Aorta (tissue), 5 donors: Measurements from ENCODE around the gene AMPD2. TPM values are rescaled to one million over a fixed set of nuclear protein-coding genes. Genes with fewer than 3 reads are reported as not detected.
"Not testable (repeated sequence)": the region's sequence is repeated elsewhere in the genome, so short reads cannot be mapped to it uniquely, and the experiment has no call there.

Experiments
- ATAC-seq: fragments of 200-7000 bp; cut with Tn5 transposase; one replicate; pipeline ENCODE4 v1.9.1; 2022; ENCODE audit warnings: moderate library complexity; ENCODE audit not compliant: low FRiP score
- DNase-seq, 2 donors: peaks; one replicate each; pipeline ENCODE4 v3.0.0-alpha.2; 2020
- H3K27ac ChIP-seq, 2 donors: one replicate each; pipeline ENCODE4 v1.5.1; 2013; ENCODE audit warnings: low read length in 2 of 2, mild to moderate bottlenecking in 2 of 2, moderate library complexity in 2 of 2, control low read depth in 1 of 2, inconsistent platforms in 1 of 2, low read depth in 1 of 2
- H3K27me3 ChIP-seq, 2 donors: one replicate each; pipeline ENCODE4 v1.6.1; 2013; ENCODE audit warnings: control low read depth in 1 of 2, low read length in 1 of 2, mild to moderate bottlenecking in 1 of 2, moderate library complexity in 1 of 2; ENCODE audit not compliant: insufficient read depth in 2 of 2, control insufficient read depth in 1 of 2
- H3K36me3 ChIP-seq, 2 donors: one replicate each; pipeline ENCODE4 v1.6.1; 2013; ENCODE audit warnings: control low read depth in 1 of 2, low read length in 1 of 2, mild to moderate bottlenecking in 1 of 2; ENCODE audit not compliant: insufficient read depth in 2 of 2, control insufficient read depth in 1 of 2
- H3K4me1 ChIP-seq, 2 donors: one replicate each; pipeline ENCODE4 v1.6.1; 2013; ENCODE audit warnings: low read length in 2 of 2, control low read depth in 1 of 2, mild to moderate bottlenecking in 1 of 2, moderate library complexity in 1 of 2; ENCODE audit not compliant: insufficient read depth in 2 of 2, control insufficient read depth in 1 of 2
- H3K4me3 ChIP-seq, 2 donors: one replicate each; pipeline ENCODE4 v1.5.1; 2013; ENCODE audit warnings: low read length in 2 of 2, control low read depth in 1 of 2, mild to moderate bottlenecking in 1 of 2
- H3K9me3 ChIP-seq: one replicate; pipeline ENCODE4 v1.6.1; 2013; ENCODE audit warnings: mild to moderate bottlenecking, low read length; ENCODE audit not compliant: control insufficient read depth
- WGBS, 2 donors: extraction: QIAGEN DNeasy Blood & Tissue Kit; methylation state at CpG; one replicate each; pipeline ENCODE4 v1.1.7; 2013; 5-methylcytosine and 5-hydroxymethylcytosine counted together
- intact Hi-C, 2 donors: fragments of 100-400 bp; cut with DNase I; formaldehyde crosslinking; loops; one replicate each; pipeline versions ENCODE4 v1.14.2 to v1.15.0; 2022
- polyA plus RNA-seq, 2 donors: library from polyadenylated mRNA; stranded (reverse); fragments of 200-250 nt; gene quantifications; one replicate each; pipeline ENCODE4 v1.2.3, GENCODE V29; 2013
- total RNA-seq, 2 donors: library from RNA; stranded (reverse); fragmentation: NEBNext Ultra II Directional; extraction: Animal tissue kit (Norgen Biotek cat#: 25700); gene quantifications; one replicate each; pipeline ENCODE4 v1.2.1, GENCODE V29; 2021
- donor health status: healthy with polysubstance abuse.
- donor health status: Bipolar disorder and iron deficiency.
- donor health status: DM: no; HTN: no; CAD: no.
- donor health status: DM: no; HTN: no; CAD: no.
- donor health status: DM: yes; HTN: yes; CAD: no.

AMPD2 gene
- total and polyA plus RNA-seq, 4 donors, result 19.8 to 85.9 (median 68.4) TPM

GRCh38 chr1:109658533-109659042 is 39.0 kb downstream of the AMPD2 start:
- intact Hi-C loops, result no loop called here
- H3K9me3 ChIP-seq, result no peaks in the 10 kb centered on the region
- no peak overlapping the region for H3K27ac ChIP-seq
- H3K27me3 ChIP-seq, result no peaks in the 10 kb centered on the region
- no peak for ATAC-seq
- no peak overlapping the region for H3K4me3 ChIP-seq
- H3K36me3 ChIP-seq, result no peaks in the 10 kb centered on the region
- H3K4me1 ChIP-seq, result no peaks in the 10 kb centered on the region
- WGBS, 2 donors, result 55% methylated on average over 3 of the region's 3 CpGs
- DNase-seq, result no peak

DNA sequence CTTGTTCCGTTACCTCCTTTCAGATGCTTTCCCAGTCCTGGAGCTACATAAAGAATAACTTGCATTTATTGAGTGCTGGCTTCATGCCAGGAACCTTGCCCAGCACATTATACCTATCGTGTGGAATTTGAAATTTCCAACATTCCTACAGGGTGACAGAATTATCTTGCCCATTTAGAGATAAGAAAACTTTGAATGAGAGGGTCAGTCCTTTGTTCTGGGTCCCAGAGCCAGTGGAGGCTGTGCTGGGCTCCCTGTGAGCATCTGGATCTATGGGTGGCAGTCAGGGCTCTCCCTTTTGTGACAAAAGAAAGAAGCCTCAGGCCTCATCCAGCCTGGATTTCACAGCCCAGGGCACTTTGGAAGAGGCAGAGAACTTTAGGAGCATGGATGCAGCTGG is 39.5 kb downstream of the AMPD2 start:
- no peak for DNase-seq
- Histone ChIP-seq H3K4me1 (no peaks in the 10 kb centered on the region), H3K27me3 (no peaks in the 10 kb centered on the region), H3K9me3 (no peaks in the 10 kb centered on the region), H3K4me3 (no peak overlapping the region), H3K36me3 (no peaks in the 10 kb centered on the region), H3K27ac (no peak overlapping the region)
- intact Hi-C loops, result no loop called here
- no peak for ATAC-seq
- WGBS, 2 donors, result 41 to 48% methylated on average over 2 of the region's 2 CpGs

DNA sequence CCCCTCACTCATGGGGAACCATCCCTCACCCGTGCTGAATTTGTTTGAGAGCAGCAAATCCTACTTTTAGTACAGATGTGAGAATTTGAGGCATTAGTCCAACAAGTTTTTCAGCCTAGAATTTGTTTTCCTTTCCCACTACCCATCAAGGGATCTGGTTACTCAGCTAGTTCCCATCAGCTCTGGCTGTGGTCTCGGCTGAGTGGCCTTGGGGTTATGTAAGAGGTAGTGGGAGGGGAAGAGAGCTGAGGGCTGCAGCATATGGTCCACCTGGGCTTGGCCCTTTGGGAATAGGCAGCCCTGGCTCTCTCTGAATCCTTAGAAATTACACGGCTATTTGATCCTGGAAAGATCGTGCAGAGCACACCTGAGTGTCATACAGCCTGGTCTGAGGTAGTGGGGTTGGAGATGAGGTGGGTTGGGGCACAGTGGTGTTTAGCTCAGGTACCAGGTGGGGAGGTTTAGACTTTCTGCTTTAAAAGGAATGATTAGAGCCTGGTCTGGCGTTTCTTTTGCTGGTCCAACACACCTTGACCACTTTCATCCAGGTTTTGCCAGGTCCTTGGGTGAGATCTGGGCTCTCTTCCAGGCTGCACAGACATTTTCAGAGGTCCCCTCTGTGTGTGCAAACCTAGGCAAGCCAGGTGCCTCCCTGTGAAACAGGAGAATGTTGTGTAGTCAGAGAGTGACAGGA is 40.5 kb downstream of the AMPD2 start:
- H3K4me1 ChIP-seq, result no peaks in the 10 kb centered on the region
- DNase-seq, result no peak
- 79 to 84% methylated on average over 5 of the region's 5 CpGs for WGBS, 2 donors
- H3K9me3 ChIP-seq, result no peaks in the 10 kb centered on the region
- ATAC-seq, result no peak
- H3K4me3 ChIP-seq, result no peak overlapping the region
- H3K27ac ChIP-seq, result no peak overlapping the region
- H3K27me3 ChIP-seq, result no peaks in the 10 kb centered on the region
- H3K36me3 ChIP-seq, result no peaks in the 10 kb centered on the region
- intact Hi-C loops, result no loop called here

DNA sequence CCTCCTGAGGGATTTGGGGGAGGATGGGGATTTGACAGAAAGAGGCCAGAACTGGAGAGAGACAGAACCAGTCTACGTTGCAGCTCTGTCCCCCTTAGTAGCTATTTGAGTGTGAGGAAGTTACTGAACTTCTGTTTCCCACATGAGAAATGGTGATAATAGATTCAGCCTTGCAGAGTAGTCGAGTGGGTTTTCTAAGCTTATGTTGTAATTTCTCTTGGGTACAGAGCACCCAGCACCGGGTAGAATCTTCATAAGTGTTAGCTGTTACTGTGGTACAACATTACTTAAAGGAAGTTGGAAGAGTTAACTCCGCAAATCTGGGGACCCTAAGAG is 41.0 kb downstream of the AMPD2 start:
- DNase-seq, intact Hi-C loops, H3K4me1 ChIP-seq, H3K27me3 ChIP-seq, H3K9me3 ChIP-seq, ATAC-seq, H3K36me3 ChIP-seq, H3K27ac ChIP-seq, H3K4me3 ChIP-seq: not testable (repeated sequence)
- 72 to 83% methylated on average over 3 of the region's 4 CpGs for WGBS, 2 donors

- H3K36me3 ChIP-seq, result no peaks in the 10 kb centered on the region
- DNase-seq (no peak), ATAC-seq (no peak)
- H3K4me1 ChIP-seq, result no peaks in the 10 kb centered on the region
- intact Hi-C loops, result no loop called here
- no peaks in the 10 kb centered on the region for H3K27me3 ChIP-seq
- no peak overlapping the region for H3K27ac ChIP-seq
- H3K4me3 ChIP-seq, result no peak overlapping the region
- 88 to 90% methylated on average over 2 of the region's 2 CpGs for WGBS, 2 donors
- H3K9me3 ChIP-seq, result no peaks in the 10 kb centered on the region
Observed at GRCh38 chr1:109661391-109661790, 41.8 kb downstream of the AMPD2 start.

DNA sequence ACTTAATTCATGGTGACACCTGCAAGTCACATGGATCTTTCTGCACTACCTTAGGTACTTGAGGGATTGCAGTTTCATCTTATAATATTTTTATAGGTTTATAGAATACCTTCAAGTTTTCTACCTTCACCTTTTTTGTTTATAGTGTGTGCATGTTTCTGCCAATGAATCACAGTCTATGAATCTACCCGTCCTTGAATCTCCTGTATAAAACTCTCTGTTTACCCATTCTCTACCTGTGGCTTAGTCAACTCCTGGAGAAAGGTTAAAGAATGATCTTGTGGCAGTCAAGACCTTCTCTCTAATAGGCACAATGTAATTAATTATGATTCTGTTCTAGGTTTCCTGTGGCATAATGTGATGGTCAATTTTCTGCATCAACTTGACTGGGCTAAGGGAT is 45.0 kb downstream of the AMPD2 start:
- intact Hi-C loops, result no loop called here
- DNase-seq (no peak), ATAC-seq (no peak)
- Histone ChIP-seq H3K9me3 (no peaks in the 10 kb centered on the region), H3K36me3 (no peaks in the 10 kb centered on the region), H3K27me3 (no peaks in the 10 kb centered on the region), H3K4me3 (no peak overlapping the region), H3K4me1 (no peaks in the 10 kb centered on the region), H3K27ac (no peak overlapping the region)
- 94 to 100% methylated on average over 1 of the region's 1 CpG for WGBS, 2 donors

- WGBS, 2 donors, result 6% methylated on average over 19 to 22 of the region's 22 CpGs
- peak; percentile 98 for ATAC-seq
- no peaks in the 10 kb centered on the region for H3K27me3 ChIP-seq
- no peaks in the 10 kb centered on the region for H3K4me1 ChIP-seq
- DNase-seq, result peak; percentile 96 to 97
- intact Hi-C loops, result loop anchor here in 1 of 2 donors (1.0 kb wide), 1 partner anchor 11 kb away; the partner anchor contains the start of gene GSTM4
- H3K27ac ChIP-seq, result no peak within 1 kb of the TSS
- no peaks in the 10 kb centered on the region for H3K9me3 ChIP-seq
- peak within 1 kb of the TSS; percentile 38 to 69 for H3K4me3 ChIP-seq
- no peaks in the 10 kb centered on the region for H3K36me3 ChIP-seq
Observed at GRCh38 chr1:109667452-109668122, 48.0 kb downstream of the AMPD2 start, which contains the start of gene GSTM2. GSTM2 (plus strand) TSS chr1:109668057; CDS start chr1:109668116, 59 bp downstream.

- intact Hi-C loops, result no loop called here
- H3K36me3 ChIP-seq, result no peaks in the 10 kb centered on the region
- no peak overlapping the region for H3K27ac ChIP-seq
- peak overlapping the region; percentile 38 to 69 for H3K4me3 ChIP-seq
- 2 to 4% methylated on average over 25 to 26 of the region's 26 CpGs for WGBS, 2 donors
- peak; percentile 36 for ATAC-seq
- no peaks in the 10 kb centered on the region for H3K4me1 ChIP-seq
- peak in 1 of 2 donors; percentile 73 for DNase-seq
- H3K27me3 ChIP-seq, result no peaks in the 10 kb centered on the region
- H3K9me3 ChIP-seq, result no peaks in the 10 kb centered on the region
Observed at GRCh38 chr1:109668123-109668775, 48.6 kb downstream of the AMPD2 start.
